ENCODE results near the gene ACBD6.

- TF ChIP-seq POLR2AphosphoS5 (IDR thresholded peaks at IDR 0.05; ENCODE audit: borderline replicate concordance, low read depth, low read length) (no peak), EZH2 (IDR thresholded peaks at IDR 0.05) (no peak), FOXP2 (optimal IDR thresholded peaks at IDR 0.05; ENCODE audit: control extremely low read depth, extremely low read length, insufficient read depth) (no peak)
Measured at GRCh38 chr1:180382326-180383115, 119.9 kb downstream of the ACBD6 start.
